ENCODE measurements around the gene MAP3K10.

The MAP3K10 gene

DNA sequence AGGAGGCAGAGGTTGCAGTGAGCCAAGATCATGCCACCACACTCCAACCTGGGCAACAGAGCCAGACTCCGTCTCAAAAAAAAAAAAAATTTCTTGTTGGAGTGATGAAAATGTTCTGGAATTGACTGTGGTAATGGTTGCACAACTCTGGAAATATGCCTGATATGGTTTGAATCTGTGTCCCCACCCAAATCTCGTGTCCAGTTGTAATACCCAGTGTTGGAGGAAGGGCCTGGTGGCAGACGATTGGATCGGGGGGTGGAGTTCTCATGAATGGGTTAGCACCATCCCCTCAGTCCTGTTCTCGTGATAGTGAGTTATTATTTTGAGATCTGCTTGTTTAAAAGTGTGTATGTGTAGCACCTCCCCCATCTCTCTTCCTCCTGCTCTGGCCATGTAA lies 41.1 kb upstream of the MAP3K10 start:
- Histone ChIP-seq H3K4me1 (ENCODE audit: insufficient read depth, poor library complexity, severe bottlenecking) (peaks cover 8% of the 10 kb centered on the region), H3K4me3 (ENCODE audit: severe bottlenecking) (no peak overlapping the region), H3K27me3 (ENCODE audit: insufficient read depth, poor library complexity, severe bottlenecking) (no peaks in the 10 kb centered on the region), H3K9me3 (ENCODE audit: severe bottlenecking) (no peaks in the 10 kb centered on the region), H3K27ac (ENCODE audit: poor library complexity, severe bottlenecking) (no peak overlapping the region), H3K36me3 (ENCODE audit: low read depth) (no peaks in the 10 kb centered on the region)
- no peak for ATAC-seq (ENCODE audit: low read depth)
- TF ChIP-seq, protein P1, sequence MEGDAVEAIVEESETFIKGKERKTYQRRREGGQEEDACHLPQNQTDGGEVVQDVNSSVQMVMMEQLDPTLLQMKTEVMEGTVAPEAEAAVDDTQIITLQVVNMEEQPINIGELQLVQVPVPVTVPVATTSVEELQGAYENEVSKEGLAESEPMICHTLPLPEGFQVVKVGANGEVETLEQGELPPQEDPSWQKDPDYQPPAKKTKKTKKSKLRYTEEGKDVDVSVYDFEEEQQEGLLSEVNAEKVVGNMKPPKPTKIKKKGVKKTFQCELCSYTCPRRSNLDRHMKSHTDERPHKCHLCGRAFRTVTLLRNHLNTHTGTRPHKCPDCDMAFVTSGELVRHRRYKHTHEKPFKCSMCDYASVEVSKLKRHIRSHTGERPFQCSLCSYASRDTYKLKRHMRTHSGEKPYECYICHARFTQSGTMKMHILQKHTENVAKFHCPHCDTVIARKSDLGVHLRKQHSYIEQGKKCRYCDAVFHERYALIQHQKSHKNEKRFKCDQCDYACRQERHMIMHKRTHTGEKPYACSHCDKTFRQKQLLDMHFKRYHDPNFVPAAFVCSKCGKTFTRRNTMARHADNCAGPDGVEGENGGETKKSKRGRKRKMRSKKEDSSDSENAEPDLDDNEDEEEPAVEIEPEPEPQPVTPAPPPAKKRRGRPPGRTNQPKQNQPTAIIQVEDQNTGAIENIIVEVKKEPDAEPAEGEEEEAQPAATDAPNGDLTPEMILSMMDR (IDR thresholded peaks at IDR 0.05; ENCODE audit: poor library complexity, severe bottlenecking), result no peak
- no peak for DNase-seq (ENCODE audit: low spot score)

DNA sequence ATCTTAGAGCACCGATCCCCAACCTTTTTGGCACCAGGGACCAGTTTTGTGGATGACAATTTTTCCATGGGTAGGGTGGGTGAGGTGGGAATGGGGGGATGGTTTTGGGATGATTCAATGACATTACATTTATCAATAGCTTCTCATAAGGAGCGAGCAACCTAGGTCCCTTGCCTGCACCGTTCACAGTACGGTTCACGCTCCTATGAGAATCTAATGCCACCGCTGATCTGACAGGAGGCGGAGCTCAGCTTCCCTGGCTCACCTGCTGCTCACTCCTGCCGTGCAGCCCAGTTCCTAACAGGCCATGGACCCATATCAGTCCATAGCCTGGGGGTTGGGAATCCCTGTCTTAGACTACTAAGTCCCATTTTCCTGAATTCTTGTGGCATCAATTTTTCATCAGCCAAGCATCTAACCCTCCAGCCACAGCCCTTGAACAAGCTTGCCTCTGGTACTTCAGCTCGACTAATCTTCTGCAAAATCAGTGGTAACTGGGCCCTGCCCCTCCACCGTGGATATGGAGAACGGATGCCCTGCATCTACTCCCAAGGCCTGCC lies 37.0 kb upstream of the MAP3K10 start:
- Histone ChIP-seq H3K9me3 (ENCODE audit: severe bottlenecking) (no peaks in the 10 kb centered on the region), H3K4me3 (ENCODE audit: severe bottlenecking) (no peak overlapping the region), H3K4me1 (ENCODE audit: insufficient read depth, poor library complexity, severe bottlenecking) (no peaks in the 10 kb centered on the region), H3K27me3 (ENCODE audit: insufficient read depth, poor library complexity, severe bottlenecking) (no peaks in the 10 kb centered on the region), H3K27ac (ENCODE audit: poor library complexity, severe bottlenecking) (no peak overlapping the region), H3K36me3 (ENCODE audit: low read depth) (no peaks in the 10 kb centered on the region)
- TF ChIP-seq, protein P1 (IDR thresholded peaks at IDR 0.05; ENCODE audit: poor library complexity, severe bottlenecking), result no peak
- DNase-seq (ENCODE audit: low spot score) (peak; percentile 20), ATAC-seq (ENCODE audit: low read depth) (no peak)

DNA sequence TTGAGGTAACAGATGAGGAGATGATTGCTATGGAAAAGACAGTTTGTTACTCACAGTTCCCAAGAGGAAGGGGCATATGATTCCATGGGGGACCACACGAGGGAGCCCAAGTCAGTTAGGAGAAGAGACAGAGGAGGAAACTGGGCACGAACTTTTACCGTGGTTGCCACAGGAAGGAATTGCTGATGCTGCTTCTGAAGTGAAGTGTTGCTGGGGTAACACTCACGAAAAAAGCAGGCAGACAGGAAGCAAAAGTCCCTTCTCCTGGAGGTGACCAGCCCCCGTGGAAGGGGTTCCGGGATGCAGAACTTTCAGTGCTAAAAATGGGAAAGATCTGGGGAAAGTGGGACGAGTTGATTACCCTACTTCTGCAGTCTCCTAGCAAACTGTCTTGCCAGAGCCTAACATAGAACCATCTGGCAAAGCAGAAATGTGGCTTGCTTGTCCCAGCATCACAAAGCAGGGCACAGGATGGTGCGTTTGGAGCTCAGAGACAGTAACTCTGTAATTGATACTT lies 35.4 kb upstream of the MAP3K10 start:
- TF ChIP-seq, protein P1 (IDR thresholded peaks at IDR 0.05; ENCODE audit: poor library complexity, severe bottlenecking), result peak; percentile 35
- ATAC-seq (ENCODE audit: low read depth), result no peak
- Histone ChIP-seq H3K27ac (ENCODE audit: poor library complexity, severe bottlenecking) (no peak overlapping the region), H3K4me3 (ENCODE audit: severe bottlenecking) (no peak overlapping the region), H3K9me3 (ENCODE audit: severe bottlenecking) (no peaks in the 10 kb centered on the region), H3K27me3 (ENCODE audit: insufficient read depth, poor library complexity, severe bottlenecking) (no peaks in the 10 kb centered on the region), H3K4me1 (ENCODE audit: insufficient read depth, poor library complexity, severe bottlenecking) (no peaks in the 10 kb centered on the region), H3K36me3 (ENCODE audit: low read depth) (no peaks in the 10 kb centered on the region)
- DNase-seq (ENCODE audit: low spot score), result no peak

DNA sequence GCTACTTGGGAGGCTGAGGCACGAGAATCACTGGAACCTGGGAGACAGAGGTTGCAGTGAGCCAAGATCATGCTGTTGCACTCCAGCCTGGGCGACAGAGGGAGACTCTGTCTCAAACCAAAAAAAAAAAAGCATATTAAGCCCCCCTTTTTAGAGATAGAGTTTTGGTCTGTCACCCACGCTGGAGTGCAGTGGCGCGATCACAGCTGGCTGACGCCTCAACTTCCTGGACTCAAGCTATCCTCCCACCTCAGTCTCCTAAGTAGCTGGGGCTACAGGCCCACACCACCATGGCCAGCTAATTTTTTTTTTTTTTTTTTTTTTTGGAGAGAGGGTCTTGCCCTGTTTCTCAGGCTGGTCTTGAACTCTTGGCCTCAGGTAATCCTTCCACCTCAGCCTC lies 34.2 kb upstream of the MAP3K10 start:
- H3K4me3 ChIP-seq (ENCODE audit: severe bottlenecking), result no peak overlapping the region
- TF ChIP-seq, protein P1 (IDR thresholded peaks at IDR 0.05; ENCODE audit: poor library complexity, severe bottlenecking), result no peak
- H3K27ac ChIP-seq (ENCODE audit: poor library complexity, severe bottlenecking), result no peak overlapping the region
- H3K36me3 ChIP-seq (ENCODE audit: low read depth), result no peaks in the 10 kb centered on the region
- no peak for ATAC-seq (ENCODE audit: low read depth)
- no peaks in the 10 kb centered on the region for H3K9me3 ChIP-seq (ENCODE audit: severe bottlenecking)
- H3K27me3 ChIP-seq (ENCODE audit: insufficient read depth, poor library complexity, severe bottlenecking), result no peaks in the 10 kb centered on the region
- DNase-seq (ENCODE audit: low spot score), result no peak
- H3K4me1 ChIP-seq (ENCODE audit: insufficient read depth, poor library complexity, severe bottlenecking), result no peaks in the 10 kb centered on the region

DNA sequence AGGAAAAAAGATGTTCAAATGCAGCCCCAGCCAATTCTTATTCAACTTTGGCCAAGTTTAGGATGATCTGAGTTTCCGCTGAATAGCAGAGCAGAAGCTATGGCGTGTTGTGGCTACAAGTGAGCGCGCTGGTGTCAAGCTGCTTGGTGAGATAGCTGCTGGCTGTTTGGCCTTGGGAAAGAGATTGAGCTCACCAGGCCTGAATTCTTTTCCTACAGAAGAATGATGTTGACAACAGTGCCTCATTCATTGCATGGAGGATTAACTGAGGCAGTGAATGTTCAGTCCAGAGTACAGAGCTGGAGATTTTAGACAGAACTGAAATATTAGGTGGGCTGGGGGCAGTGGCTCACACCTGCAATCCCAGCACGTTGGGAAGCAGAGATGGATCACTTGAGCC lies 31.5 kb upstream of the MAP3K10 start:
- no peak overlapping the region for H3K4me3 ChIP-seq (ENCODE audit: severe bottlenecking)
- TF ChIP-seq, protein P1 (IDR thresholded peaks at IDR 0.05; ENCODE audit: poor library complexity, severe bottlenecking), result no peak
- H3K27ac ChIP-seq (ENCODE audit: poor library complexity, severe bottlenecking), result no peak overlapping the region
- H3K36me3 ChIP-seq (ENCODE audit: low read depth), result no peaks in the 10 kb centered on the region
- H3K4me1 ChIP-seq (ENCODE audit: insufficient read depth, poor library complexity, severe bottlenecking), result no peaks in the 10 kb centered on the region
- no peaks in the 10 kb centered on the region for H3K9me3 ChIP-seq (ENCODE audit: severe bottlenecking)
- no peak for DNase-seq (ENCODE audit: low spot score)
- H3K27me3 ChIP-seq (ENCODE audit: insufficient read depth, poor library complexity, severe bottlenecking), result no peaks in the 10 kb centered on the region
- no peak for ATAC-seq (ENCODE audit: low read depth)
